K562 (cell line): Measurements from ENCODE around the gene SEBOX. TPM values are rescaled to one million over a fixed set of nuclear protein-coding genes. Genes with fewer than 3 reads are reported as not detected.

Experiments used
- ATAC-seq: fragments of 200-7000 bp; cut with Tn5 transposase; 3 replicates; pipeline ENCODE4 v1.9.1; 2020; ENCODE audit warnings: moderate library complexity
- BruUV-seq: library from RNA; stranded (reverse); fragments of 400-500 nt; replicated peaks from 2 replicates; lab custom pipeline; 2021; lab: Mats Ljungman, UMichigan
- CTCF ChIA-PET: fragments of 300-600 bp; formaldehyde crosslinking; extraction: SDS; loops from one replicate; lab custom pipeline; 2021; ENCODE audit warnings: low intra/inter-chr PET ratio; lab: Yijun Ruan, JAX
- POLR2A ChIA-PET: fragments of 300-600, 350-650 bp; sonication (Branson Sonifier 250); formaldehyde crosslinking; extraction: SDS; loops from one replicate; lab custom pipeline; 2021; ENCODE audit warnings: antibody characterized with exemption, inconsistent platforms; lab: Yijun Ruan, JAX
- DNase-seq, 4 experiments: peaks; one replicate each; pipeline versions ENCODE4 v3.0.0 to v3.0.0-alpha.2; 2011 to 2018; ENCODE audit warnings: low spot score in 3 of 4, mixed read lengths in 3 of 4; ENCODE audit errors: extremely low read depth in 1 of 4
- FAIRE-seq: peaks from 2 replicates; lab custom pipeline; 2011; peaks lifted over from hg19 to GRCh38; lab: Jason Lieb, UNC
- H2AFZ ChIP-seq: 2 replicates; pipeline ENCODE4 v1.6.0; 2011; ENCODE audit warnings: low read depth, low read length, control low read depth, inconsistent platforms
- H3K27ac ChIP-seq: fragments of 200-600 bp; 3 replicates; pipeline ENCODE4 v1.8.0; 2011; ENCODE audit warnings: low read depth, mild to moderate bottlenecking, control low read depth, inconsistent platforms, low read length, moderate library complexity, mixed read lengths; ENCODE audit errors: extremely low read depth
- H3K27me3 ChIP-seq, 2 experiments: fragments of 300-600 bp in 1 of 2; 2 replicates in 1 of 2; 3 replicates in 1 of 2; pipeline versions ENCODE4 v1.6.0 to v1.8.0; 2011; ENCODE audit warnings: inconsistent platforms in 2 of 2, low read length in 2 of 2, mild to moderate bottlenecking in 1 of 2, mixed read lengths in 1 of 2, moderate library complexity in 1 of 2; ENCODE audit not compliant: control insufficient read depth in 2 of 2, insufficient read depth in 2 of 2
- H3K36me3 ChIP-seq: fragments of 300-600 bp; 3 replicates; pipeline ENCODE4 v1.8.0; 2011; ENCODE audit warnings: mild to moderate bottlenecking, low read length, inconsistent platforms; ENCODE audit not compliant: control insufficient read depth, insufficient read depth
- H3K4me1 ChIP-seq, 2 experiments: fragments of 200-600 bp in 1 of 2; replicated peaks in 1 of 2; 2 replicates in 1 of 2; 3 replicates in 1 of 2; pipeline versions ENCODE4 v1.5.1 to v1.8.0; 2011; ENCODE audit warnings: inconsistent platforms in 2 of 2, low read length in 2 of 2, mild to moderate bottlenecking in 1 of 2, mixed read lengths in 1 of 2, moderate library complexity in 1 of 2; ENCODE audit not compliant: control insufficient read depth in 2 of 2, insufficient read depth in 2 of 2
- H3K4me2 ChIP-seq: 2 replicates; pipeline ENCODE4 v1.6.1; 2011; ENCODE audit warnings: low read length, control low read depth, inconsistent platforms, mixed read lengths; ENCODE audit not compliant: insufficient read depth
- H3K4me3 ChIP-seq: fragments of 200-600 bp; sonication (generic), shearing (Covaris generic); 2 replicates; pipeline ENCODE4 v1.5.1; 2016; ENCODE audit warnings: control low read depth, inconsistent platforms
- H3K79me2 ChIP-seq: fragments of 200-600 bp; 3 replicates; pipeline ENCODE4 v1.8.0; 2011; ENCODE audit warnings: low read length, inconsistent platforms; ENCODE audit not compliant: control insufficient read depth, insufficient read depth
- H3K9ac ChIP-seq, 2 experiments: 2 replicates each; pipeline versions ENCODE4 v1.6.0 to v1.6.1; 2011; ENCODE audit warnings: low read depth in 2 of 2, low read length in 2 of 2, control low read depth in 1 of 2, inconsistent platforms in 1 of 2, mild to moderate bottlenecking in 1 of 2, mixed read lengths in 1 of 2; ENCODE audit not compliant: insufficient read depth in 1 of 2
- H3K9me1 ChIP-seq: one replicate; pipeline ENCODE4 v1.6.0; 2011; ENCODE audit warnings: inconsistent platforms, mild to moderate bottlenecking, low read length, moderate library complexity; ENCODE audit not compliant: control insufficient read depth, insufficient read depth
- H3K9me3 ChIP-seq: replicated peaks from 2 replicates; pipeline ENCODE4 v1.5.1; 2011; ENCODE audit warnings: low read depth, low read length, inconsistent platforms; ENCODE audit not compliant: control insufficient read depth, insufficient read depth
- H4K20me1 ChIP-seq: replicated peaks from 2 replicates; pipeline ENCODE4 v1.6.1; 2011; ENCODE audit warnings: low read length, inconsistent platforms, mixed read lengths; ENCODE audit not compliant: control insufficient read depth, insufficient read depth
- HMG20A ChIP-seq: fragments of 450-650 bp; formaldehyde crosslinking; conservative IDR thresholded peaks from 2 replicates; pipeline ENCODE4 v1.4.0; 2020; ENCODE audit warnings: mild to moderate bottlenecking, mixed read lengths
- HNRNPUL1 ChIP-seq: fragments of 200-400 bp; formaldehyde crosslinking; IDR thresholded peaks from 2 replicates; pipeline ENCODE4 v1.6.1; 2017; ENCODE audit warnings: low read length
- KAT8 ChIP-seq: fragments of 450-650 bp; IDR thresholded peaks from 2 replicates; pipeline ENCODE4 v1.6.1; 2016; ENCODE audit warnings: low read depth, mild to moderate bottlenecking
- NBN ChIP-seq: fragments of 450-650 bp; IDR thresholded peaks from 2 replicates; pipeline ENCODE4 v1.6.1; 2016; ENCODE audit warnings: low read depth, mild to moderate bottlenecking
- POU5F1 ChIP-seq: fragments of 150-350 bp; IDR thresholded peaks from 2 replicates; pipeline ENCODE4 v1.6.1; 2014; ENCODE audit warnings: borderline replicate concordance, low read length, low read depth, mild to moderate bottlenecking; ENCODE audit not compliant: partially characterized antibody
- SMARCB1 ChIP-seq: IDR thresholded peaks from 2 replicates; pipeline ENCODE4 v1.6.1; 2011; ENCODE audit warnings: improper control_type of control experiment, low read depth; ENCODE audit not compliant: insufficient read length
- YBX1 ChIP-seq: fragments of 450-650 bp; IDR thresholded peaks from 2 replicates; pipeline ENCODE4 v1.7.1; 2016; ENCODE audit warnings: mild to moderate bottlenecking
- ZEB2 ChIP-seq: fragments of 450-650 bp; IDR thresholded peaks from 2 replicates; pipeline ENCODE4 v1.6.1; 2016
- ZNF57 ChIP-seq: fragments of 450-650 bp; formaldehyde crosslinking; IDR thresholded peaks from 2 replicates; pipeline ENCODE4 v1.4.0; 2020; ENCODE audit warnings: mild to moderate bottlenecking, moderate library complexity
- WGBS: fragments of 100-300 bp; shearing (Covaris generic); methylation state at CpG from one replicate; pipeline ENCODE4 v1.1.6; 2016; ENCODE audit warnings: low coverage, mixed read lengths; ENCODE audit not compliant: insufficient coverage; ENCODE audit errors: missing lambda C conversion rate; 5-methylcytosine and 5-hydroxymethylcytosine counted together
- in situ Hi-C: fragments of 300-500 bp; cut with MboI; formaldehyde crosslinking; loops from 4 replicates; pipeline ENCODE4 v1.15.0; 2018; ENCODE audit warnings: inconsistent platforms, mixed read lengths
- intact Hi-C: fragments of 100-400 bp; cut with micrococcal nuclease; formaldehyde crosslinking; loops from 2 replicates; pipeline ENCODE4 v1.14.2; 2022
- polyA plus RNA-seq, 8 experiments: library from polyadenylated mRNA; depleted of rRNA in 4 of 8; stranded (reverse) in 5 of 8; unstranded in 3 of 8; fragments of >200 nt; fragmentation: Nextera tagmentation in 2 of 8; fragmentation: Illumina TruSeq in 1 of 8; extraction: Ambion mirVana in 2 of 8; extraction: Trizol in 1 of 8; gene quantifications; 2 replicates each; pipeline versions ENCODE4 v1.2.1 to v1.2.3, GENCODE V29; 2011 to 2014; ENCODE audit warnings: inconsistent platforms in 1 of 8, missing spikeins in 1 of 8
- total RNA-seq, 7 experiments: library from RNA; depleted of rRNA in 6 of 7; stranded (reverse); fragments of >200 nt in 6 of 7; fragmentation: Illumina TruSeq in 2 of 7; extraction: Trizol in 2 of 7; gene quantifications; 2 replicates each; pipeline versions ENCODE4 v1.2.1 to v1.2.3, GENCODE V29; 2011 to 2021; ENCODE audit warnings: low replicate concordance in 1 of 7

SEBOX gene
- total and polyA plus RNA-seq, 9 of the 15 experiments (the other 6 are each of a cell fraction or from before 2014, with no cell fraction given) = not detected

- ChIA-PET POLR2A (interaction anchor here (1.2 kb wide), 1 partner anchor 59 kb away, joined by 4 read pairs; no protein-coding TSS in a partner anchor), CTCF (no interaction called here)
- WGBS = 56% methylated on average over 5 of the region's 5 CpGs
- TF ChIP-seq ZEB2 = no peak
- TF ChIP-seq POU5F1 = no peak
- no peak for TF ChIP-seq ZNF57 (CRISPR knock-in tag)
- no peak for TF ChIP-seq HMG20A (CRISPR knock-in tag)
- TF ChIP-seq NBN = no peak
- TF ChIP-seq SMARCB1 = no peak
- TF ChIP-seq KAT8 = no peak
- TF ChIP-seq HNRNPUL1 = no peak
- no peak for TF ChIP-seq YBX1
- in situ Hi-C loops (no loop called here), intact Hi-C loops (no loop called here)
- no peaks in the 10 kb centered on the region for H4K20me1 ChIP-seq
- FAIRE-seq (no peak), DNase-seq (no peak), ATAC-seq (no peak)
- H3K36me3 ChIP-seq = peaks cover 8% of the 10 kb centered on the region; the same call in 1 of the 3 replicates
- peaks cover 2% of the 10 kb centered on the region; the same call in 1 of the 3 replicates for H3K79me2 ChIP-seq
- no peaks in the 10 kb centered on the region for H3K9me3 ChIP-seq
- no TSS peak for BruUV-seq
- H3K9me1 ChIP-seq = no peaks in the 10 kb centered on the region
- peaks cover 0 to 3% of the 10 kb centered on the region in 2 experiments; a peak in 1 of 5 replicates for H3K27me3 ChIP-seq
- peaks cover 8 to 21% of the 10 kb centered on the region in 2 experiments; a peak in 3 of 5 replicates for H3K4me1 ChIP-seq
- no peak overlapping the region for H3K4me3 ChIP-seq
- H3K9ac ChIP-seq = no peak overlapping the region
- H3K27ac ChIP-seq = no peak overlapping the region
- H2AFZ ChIP-seq = no peak overlapping the region
- no peak overlapping the region for H3K4me2 ChIP-seq
Measured at GRCh38 chr17:28407130-28407973, 42.4 kb upstream of the SEBOX start.
